HCEC 1CT (cell line): ENCODE results near the gene SLC37A1.

ENCODE experiments used
- DNase-seq: peaks from one replicate; pipeline ENCODE4 v3.0.0-alpha.2; 2017

Gene SLC37A1

GRCh38 chr21:42509244-42509643 lies 4.4 kb upstream of the SLC37A1 start:
- no peak for DNase-seq

GRCh38 chr21:42512346-42513034 lies 1.2 kb upstream of the SLC37A1 start:
- DNase-seq: no peak

DNA sequence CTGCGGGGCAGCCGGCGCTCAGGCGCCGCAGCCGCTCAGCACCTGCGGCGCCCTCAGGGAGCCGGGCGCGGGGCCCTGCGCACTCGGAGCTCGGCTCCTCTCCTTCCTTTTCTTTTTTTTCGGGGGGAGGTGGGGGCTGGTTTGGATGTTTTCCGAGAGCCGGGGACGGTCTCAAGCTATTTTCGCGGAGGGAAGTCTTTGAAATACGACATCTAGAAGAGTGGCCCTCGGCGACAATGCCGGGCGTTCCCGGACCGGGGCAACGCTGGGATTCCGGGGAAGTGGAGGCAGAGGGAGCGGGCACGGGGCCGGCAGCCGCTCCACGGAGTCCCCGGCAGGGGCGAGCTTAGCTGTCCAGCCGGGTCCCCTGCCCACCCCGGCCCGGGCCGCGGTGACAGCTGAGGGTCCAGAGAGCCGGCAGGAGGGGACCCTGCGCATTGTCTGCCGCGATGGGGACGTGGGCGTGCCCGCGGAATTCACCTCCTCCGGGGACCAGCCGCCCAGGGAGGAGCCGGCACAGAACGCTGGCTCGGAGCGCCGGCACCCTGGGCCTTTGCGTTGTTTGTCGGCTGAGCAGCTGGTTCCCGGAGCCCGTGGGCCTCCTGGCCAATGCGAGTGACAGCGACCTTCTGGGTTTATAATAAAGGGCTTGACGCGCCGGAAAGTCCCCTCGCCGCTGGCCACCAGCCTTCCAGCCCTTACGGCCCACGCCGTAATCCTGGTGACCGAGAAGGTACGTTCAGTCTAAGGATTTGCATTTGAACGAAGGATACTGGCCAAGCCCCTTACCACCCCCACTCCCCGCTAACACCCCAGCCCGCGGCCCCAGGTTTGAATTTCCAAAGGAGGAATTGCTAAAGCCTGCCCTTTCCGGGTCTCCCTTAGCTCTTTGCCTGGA lies 582 bp downstream of the SLC37A1 start:
- no peak for DNase-seq

GRCh38 chr21:42514883-42515228 lies 1.2 kb downstream of the SLC37A1 start:
- DNase-seq: no peak

GRCh38 chr21:42515708-42516502 lies 2.3 kb downstream of the SLC37A1 start:
- no peak for DNase-seq

GRCh38 chr21:42518215-42518614 lies 4.6 kb downstream of the SLC37A1 start:
- DNase-seq: no peak

DNA sequence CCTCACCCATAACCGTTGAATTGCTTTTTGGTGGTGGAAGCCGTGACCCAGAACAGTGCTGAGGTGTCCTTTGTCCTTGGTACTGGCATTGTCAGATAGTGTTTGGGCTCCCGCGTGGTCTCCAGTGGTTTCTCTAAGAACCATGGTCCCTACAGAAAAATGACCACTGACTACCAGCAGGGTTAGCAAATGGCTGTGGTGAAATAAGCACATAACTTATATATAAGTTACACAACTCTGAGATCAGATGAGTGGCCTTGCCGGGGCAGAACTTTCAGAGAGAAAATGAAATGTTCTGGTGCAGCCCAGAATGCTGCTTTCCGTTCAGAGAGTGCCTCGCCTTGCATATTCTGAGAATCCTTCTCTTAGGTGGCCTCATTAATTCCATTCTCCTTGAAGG lies 5.0 kb downstream of the SLC37A1 start:
- DNase-seq: no peak

DNA sequence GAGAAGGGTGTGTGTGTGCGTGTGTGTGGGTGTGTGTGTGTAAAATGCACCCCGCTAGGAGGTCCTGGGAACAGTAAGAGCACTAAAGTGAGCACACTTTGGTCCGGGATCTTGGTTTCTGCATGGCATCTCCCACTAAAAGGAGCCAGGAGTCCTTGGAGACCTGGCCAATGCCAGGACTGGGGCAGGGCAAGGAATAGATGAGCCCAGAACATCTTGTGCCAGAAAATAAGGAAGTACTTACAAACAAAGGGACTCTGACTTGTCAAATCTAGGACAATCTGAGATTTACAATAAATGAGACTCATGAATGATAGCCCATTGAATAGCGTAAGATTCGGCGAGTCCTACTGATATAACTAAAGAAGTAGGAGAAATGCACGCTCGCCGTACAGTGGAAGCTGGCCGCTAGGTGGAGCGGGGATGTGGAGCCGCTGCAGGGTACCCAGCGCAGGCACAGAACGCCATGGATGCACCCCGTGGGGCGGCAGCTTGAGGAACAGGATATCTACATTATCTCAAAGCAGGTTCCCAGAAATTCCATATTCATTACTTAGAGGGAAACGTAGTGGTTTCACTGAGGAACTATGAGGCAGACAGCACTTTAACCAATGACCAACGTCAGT lies 7.1 kb downstream of the SLC37A1 start:
- no peak for DNase-seq

GRCh38 chr21:42521384-42521783 lies 7.7 kb downstream of the SLC37A1 start:
- DNase-seq: no peak

DNA sequence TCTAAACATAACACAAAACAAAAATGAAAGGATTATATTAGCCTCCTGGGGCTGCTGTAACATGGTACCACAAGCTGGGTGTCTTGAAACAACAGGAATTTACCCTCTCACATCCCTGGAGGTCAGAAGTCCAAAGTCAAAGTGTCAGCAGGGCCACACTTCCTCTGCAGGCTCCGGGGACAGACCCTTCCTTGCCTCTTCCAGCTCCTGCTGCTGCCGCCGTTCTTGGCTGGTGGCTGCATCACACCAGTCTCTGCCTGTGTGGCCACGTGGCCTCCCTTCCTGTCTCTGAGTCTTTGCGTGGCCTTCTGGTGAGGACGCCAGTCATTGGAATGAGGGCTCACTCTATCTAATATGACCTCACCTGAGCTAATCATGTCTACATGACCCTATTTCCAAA lies 8.2 kb downstream of the SLC37A1 start:
- DNase-seq: no peak

- no peak for DNase-seq
Observed at GRCh38 chr21:42522271-42522670, 8.6 kb downstream of the SLC37A1 start.

- DNase-seq: no peak
Observed at GRCh38 chr21:42522771-42523170, 9.1 kb downstream of the SLC37A1 start.

DNA sequence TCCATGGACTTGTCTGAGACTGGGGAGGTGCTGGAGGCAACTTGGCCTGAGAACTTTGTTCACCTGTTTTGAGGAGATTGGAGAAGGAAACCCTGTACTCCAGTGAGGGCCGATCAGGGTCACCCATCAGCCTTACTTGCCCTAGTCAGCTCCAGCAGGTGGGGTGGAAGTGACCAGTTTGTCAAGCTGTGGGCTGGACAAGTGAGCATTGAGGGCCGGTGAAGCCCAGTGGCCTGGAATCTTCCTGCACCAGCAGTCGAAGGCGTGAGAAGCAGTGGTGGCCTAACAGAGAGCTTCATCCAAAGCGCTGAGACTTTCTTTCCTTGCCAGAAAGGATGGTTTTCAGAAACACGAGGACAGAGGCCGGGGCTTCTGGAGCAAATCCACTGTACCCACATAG lies 9.6 kb downstream of the SLC37A1 start:
- DNase-seq: no peak

GRCh38 chr21:42523941-42524340 lies 10.3 kb downstream of the SLC37A1 start:
- no peak for DNase-seq

- no peak for DNase-seq
Observed at GRCh38 chr21:42524341-42525028, 10.8 kb downstream of the SLC37A1 start.

- DNase-seq: no peak
Observed at GRCh38 chr21:42525029-42525581, 11.5 kb downstream of the SLC37A1 start.

DNA sequence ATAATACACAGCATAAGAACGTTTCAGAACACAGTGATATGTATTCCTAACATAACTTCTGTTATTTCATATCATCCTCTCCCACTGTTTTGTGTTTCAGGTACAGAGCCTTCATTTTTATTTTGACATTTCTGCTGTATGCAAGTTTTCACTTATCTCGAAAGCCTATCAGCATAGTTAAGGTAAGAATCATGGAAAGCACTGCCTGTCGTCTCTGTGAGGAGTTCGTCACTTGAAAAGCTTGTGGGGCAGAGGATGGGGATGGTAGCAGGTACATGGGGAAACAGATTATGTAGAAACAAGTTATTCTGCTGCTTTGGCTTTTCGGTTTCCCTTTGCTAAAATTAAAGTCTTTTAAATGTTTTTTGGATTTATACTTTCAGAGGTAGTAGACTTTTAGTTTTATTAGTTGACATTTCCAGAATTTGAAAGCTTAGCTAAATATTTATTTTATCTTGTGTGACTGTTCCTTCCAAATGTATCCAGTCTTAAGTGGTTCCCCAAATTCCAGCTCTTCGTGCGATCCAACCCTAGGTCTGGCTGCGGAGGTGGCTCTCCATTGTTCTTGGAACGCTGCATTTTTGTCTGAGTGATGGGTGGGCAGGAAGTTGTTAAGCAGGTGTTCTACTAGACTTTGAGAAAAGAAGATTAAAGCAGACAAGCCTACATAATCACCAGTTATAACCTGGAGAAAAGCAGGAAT lies 12.2 kb downstream of the SLC37A1 start:
- DNase-seq: no peak

DNA sequence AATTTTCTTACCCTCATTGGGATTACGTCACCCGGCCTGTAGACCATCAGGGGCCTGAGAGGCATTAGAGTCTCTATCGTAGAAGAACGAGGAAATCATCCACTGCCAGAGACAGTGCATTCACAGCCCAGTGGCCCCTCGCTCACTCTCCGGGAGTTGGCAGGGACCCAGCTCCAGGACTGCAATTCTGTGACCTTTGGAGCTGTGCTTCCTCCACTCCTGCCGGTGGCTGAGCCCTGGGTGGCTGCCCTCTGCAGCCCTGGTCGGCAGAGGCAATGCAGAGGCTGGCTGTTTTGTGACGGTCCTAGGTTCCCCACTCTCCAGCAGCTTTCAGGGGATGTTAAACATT lies 12.7 kb downstream of the SLC37A1 start:
- no peak for DNase-seq

DNA sequence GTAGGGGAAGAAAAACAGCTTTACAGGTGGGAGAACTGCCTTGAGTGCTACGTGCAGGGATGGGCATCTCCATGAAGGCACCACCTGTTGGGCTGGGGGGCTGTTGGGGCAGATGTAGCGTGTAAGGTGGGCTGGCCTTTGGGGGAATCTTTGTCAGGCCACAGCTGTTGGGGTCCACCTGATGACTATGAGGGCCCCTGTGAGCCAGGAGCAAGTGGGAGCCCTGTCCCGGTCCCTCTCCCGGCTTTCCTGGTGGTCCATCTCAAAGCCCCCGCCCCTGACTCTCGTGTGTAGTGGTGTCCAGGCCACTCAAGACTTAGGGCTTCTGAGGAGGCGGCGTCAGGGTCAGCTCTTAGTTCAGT lies 13.5 kb downstream of the SLC37A1 start:
- no peak for DNase-seq

DNA sequence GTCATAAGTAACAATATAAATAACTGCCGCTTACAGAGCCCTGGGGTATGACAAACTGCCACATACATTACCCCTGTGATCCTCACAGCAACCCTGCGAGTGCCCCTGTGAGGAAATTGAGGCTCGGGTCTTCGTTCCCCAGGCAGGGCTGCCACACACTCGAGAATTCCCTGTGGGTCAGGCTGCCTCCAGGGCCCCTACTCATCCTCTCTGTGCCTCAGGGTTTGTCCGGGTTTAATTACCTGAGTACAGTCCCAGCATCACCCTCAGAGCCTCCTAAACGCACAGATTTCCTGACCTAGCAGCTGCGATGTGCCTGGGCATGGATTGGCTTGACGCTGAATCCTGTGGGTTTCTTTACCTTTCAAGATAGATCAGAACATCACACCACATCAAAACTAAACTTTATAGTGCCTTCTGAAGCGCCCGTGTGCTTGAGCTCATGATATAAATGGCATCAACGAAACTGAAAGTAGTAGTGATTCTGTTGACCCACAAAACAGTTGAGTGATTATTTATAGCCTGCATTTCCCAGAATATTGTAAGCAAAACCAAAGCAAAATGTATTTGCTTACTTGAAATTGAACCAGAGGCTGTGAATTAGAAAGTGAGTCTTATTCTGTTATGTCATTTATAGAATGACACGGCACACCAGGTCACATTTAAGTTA lies 14.0 kb downstream of the SLC37A1 start:
- DNase-seq: no peak

DNA sequence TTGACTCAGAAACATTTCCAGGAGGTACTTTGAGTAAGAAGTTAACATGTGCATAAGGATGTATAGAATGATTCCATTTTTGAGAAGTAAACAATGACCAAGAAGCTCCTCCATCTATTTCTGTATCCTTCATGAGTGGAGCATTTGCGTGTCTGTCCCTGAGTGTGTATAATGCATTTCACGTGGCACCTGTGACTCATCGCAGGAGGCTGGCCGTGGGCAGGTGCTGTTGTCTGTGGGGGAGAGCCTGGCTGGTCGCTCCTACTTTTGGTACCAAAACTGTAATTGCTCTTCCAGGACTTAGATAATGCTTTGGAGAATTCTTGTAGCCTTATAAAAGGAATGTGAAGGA lies 16.5 kb downstream of the SLC37A1 start:
- DNase-seq: no peak
